GM12891 (cell line): ENCODE data around the gene LRRC10B.

Source experiments
- PAX5 ChIP-seq: IDR thresholded peaks from 2 replicates; pipeline ENCODE4 v1.6.1; 2011; ENCODE audit warnings: low read length, moderate library complexity, mild to moderate bottlenecking; ENCODE audit not compliant: insufficient read depth, severe bottlenecking
- POLR2A ChIP-seq: IDR thresholded peaks from 2 replicates; pipeline ENCODE4 v1.6.1; 2011; ENCODE audit warnings: low read depth, low read length, control low read depth
- POLR2AphosphoS5 ChIP-seq: IDR thresholded peaks from 2 replicates; pipeline ENCODE4 v1.6.1; 2011; ENCODE audit warnings: low read depth, low read length, control low read depth
- SPI1 ChIP-seq: IDR thresholded peaks from 2 replicates; pipeline ENCODE4 v1.6.1; 2011; ENCODE audit warnings: low read depth, low read length, control low read depth
- TAF1 ChIP-seq: IDR thresholded peaks from 2 replicates; pipeline ENCODE4 v1.6.1; 2011; ENCODE audit warnings: low read depth, low read length, control low read depth

DNA sequence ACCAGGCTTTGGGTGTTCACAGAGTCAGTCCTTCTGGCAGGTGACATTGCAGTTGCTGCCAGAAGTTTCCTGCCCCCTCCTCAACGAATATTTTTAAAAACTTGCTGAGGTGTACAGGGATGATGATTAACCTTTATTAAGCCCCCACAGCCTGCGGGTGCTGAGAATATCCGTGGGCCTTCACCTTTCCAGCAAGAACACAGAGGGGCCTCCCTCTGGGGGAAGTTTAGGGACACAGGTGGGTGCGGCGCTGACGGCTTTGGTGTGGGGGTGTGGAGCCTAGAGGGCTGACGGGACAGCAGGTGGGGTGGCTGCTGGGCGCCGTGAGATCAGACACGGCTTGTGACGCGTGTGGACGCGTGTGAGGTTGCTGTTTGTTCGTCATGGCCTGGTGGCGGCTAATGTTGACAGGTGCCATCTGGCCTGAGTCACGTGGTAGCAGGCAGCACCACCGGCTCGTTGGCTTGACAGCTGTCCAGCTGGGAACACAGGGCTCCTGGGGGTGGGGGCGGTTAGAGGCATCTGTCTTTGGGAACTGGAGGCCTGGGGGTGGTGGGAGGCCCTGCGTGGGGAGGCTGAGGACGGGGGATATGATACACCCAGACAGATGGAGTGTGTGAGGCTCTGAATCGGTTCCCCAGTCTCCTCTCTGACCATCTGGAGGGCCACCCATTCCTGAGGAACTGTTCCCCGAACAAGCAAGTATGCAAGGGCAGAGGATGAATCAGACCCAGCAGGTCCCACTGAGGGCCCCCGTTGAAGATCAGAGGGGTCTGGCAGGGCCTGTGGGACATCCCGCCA lies 12.5 kb upstream of the LRRC10B start:
- TF ChIP-seq POLR2AphosphoS5, result no peak
- TF ChIP-seq POLR2A, result no peak
- no peak for TF ChIP-seq SPI1
- no peak for TF ChIP-seq TAF1
- TF ChIP-seq PAX5, result no peak
